Thoracic aorta (tissue), 2 donors: ENCODE results near the gene SKIL. TPM values are rescaled to one million over a fixed set of nuclear protein-coding genes. Genes with fewer than 3 reads are reported as not detected.

Source experiments
- ATAC-seq: fragments of 150-250 bp; one replicate; pipeline ENCODE4 v1.8.0; 2017; ENCODE audit warnings: low read depth; ENCODE audit not compliant: insufficient number of reproducible peaks, low FRiP score
- DNase-seq: peaks from one replicate; pipeline ENCODE4 v3.0.0-alpha.2; 2020; ENCODE audit warnings: low spot score
- H3K27ac ChIP-seq, 2 donors: fragments of 200-600 bp; sonication (generic); 1 replicate in 1 of 2; 2 replicates in 1 of 2; pipeline ENCODE4 v1.5.1; 2016; ENCODE audit warnings: mild to moderate bottlenecking in 2 of 2, moderate library complexity in 2 of 2
- H3K27me3 ChIP-seq: fragments of 200-600 bp; sonication (generic); replicated peaks from 2 replicates; pipeline ENCODE4 v1.6.0; 2016; ENCODE audit warnings: mild to moderate bottlenecking; ENCODE audit not compliant: insufficient read depth
- H3K36me3 ChIP-seq: fragments of 200-600 bp; sonication (generic); one replicate; pipeline ENCODE4 v1.5.1; 2016
- H3K4me1 ChIP-seq, 2 donors: fragments of 200-600 bp; sonication (generic); 1 replicate in 1 of 2; 2 replicates in 1 of 2; pipeline versions ENCODE4 v1.5.1 to v1.6.0; 2016; ENCODE audit warnings: low read depth in 2 of 2, mild to moderate bottlenecking in 1 of 2; ENCODE audit not compliant: control insufficient read depth in 1 of 2
- H3K4me3 ChIP-seq: fragments of 200-600 bp; sonication (generic); 2 replicates; pipeline ENCODE4 v1.5.1; 2016; ENCODE audit warnings: mild to moderate bottlenecking
- H3K9me3 ChIP-seq: fragments of 200-600 bp; sonication (generic); 2 replicates; pipeline ENCODE4 v1.5.1; 2016
- total RNA-seq, 2 donors: library from RNA; depleted of rRNA; stranded (reverse); fragments of >200 nt; gene quantifications; one replicate each; pipeline versions ENCODE4 v1.1.0 to v1.2.3, GENCODE V29; 2016
- TF ChIP-seq, protein P1 (sequence below): fragments of 200-600 bp; sonication (generic); IDR thresholded peaks from one replicate; pipeline ENCODE4 v1.5.1; 2019; ENCODE audit warnings: antibody characterized with exemption

Gene SKIL
- 100 to 1,000 TPM in 1 of 2 donors, 10 to 100 TPM in 1; 60.1 to 104 TPM for total RNA-seq

DNA sequence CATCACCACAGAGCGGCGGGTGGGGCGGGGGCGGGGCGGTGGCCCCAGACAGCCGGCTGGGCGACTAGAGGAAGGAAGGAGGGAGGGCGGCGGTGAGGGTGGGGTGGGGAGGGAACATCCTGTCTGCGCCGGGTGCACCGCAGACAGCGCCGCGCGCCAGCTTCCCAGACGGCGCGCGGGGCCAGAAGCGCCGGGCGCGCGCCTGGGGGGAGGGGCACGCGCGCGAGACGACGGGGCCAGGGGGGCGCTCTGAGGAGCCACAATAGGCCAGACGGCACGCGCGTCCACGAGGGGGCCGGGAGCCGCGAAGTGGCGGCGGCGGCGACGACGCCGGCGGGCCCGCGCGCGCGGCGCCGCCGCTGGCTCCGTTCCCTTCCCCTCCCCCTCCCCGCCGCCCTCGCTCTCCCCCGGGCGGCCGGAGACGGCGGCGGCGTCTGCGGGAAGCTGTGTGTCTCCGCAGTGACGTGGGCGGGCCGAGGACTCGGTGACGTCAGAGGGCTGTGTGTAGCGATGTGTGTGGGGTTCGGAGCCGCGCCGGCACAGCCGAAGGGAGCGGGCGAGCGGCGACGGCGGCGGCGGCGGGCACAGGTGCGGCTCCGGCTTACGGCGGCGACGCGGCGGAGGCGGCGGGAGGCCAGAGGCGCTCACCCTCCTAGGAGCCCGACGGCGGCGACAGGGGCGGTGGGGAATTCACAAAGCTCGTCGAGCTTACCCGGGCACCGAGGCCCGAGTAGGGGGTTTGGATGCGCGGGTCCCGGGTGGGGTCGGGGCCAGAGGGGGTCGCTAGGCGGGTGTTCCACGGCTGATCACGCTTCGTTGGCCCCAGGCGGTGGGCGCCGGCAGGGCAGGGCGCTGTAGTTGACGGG, at the start of gene SKIL:
SKIL (plus strand) TSS at position 540 of the 866 bp plus-strand sequence. CDS start 2,617 bp downstream, outside the sequence.
- H3K27me3 ChIP-seq, result no peaks in the 10 kb centered on the region
- H3K36me3 ChIP-seq, result no peaks in the 10 kb centered on the region
- H3K4me3 ChIP-seq, result peak within 1 kb of the TSS; percentile 98
- ATAC-seq (peak; percentile 78), DNase-seq (peak; percentile 99)
- TF ChIP-seq, protein P1, sequence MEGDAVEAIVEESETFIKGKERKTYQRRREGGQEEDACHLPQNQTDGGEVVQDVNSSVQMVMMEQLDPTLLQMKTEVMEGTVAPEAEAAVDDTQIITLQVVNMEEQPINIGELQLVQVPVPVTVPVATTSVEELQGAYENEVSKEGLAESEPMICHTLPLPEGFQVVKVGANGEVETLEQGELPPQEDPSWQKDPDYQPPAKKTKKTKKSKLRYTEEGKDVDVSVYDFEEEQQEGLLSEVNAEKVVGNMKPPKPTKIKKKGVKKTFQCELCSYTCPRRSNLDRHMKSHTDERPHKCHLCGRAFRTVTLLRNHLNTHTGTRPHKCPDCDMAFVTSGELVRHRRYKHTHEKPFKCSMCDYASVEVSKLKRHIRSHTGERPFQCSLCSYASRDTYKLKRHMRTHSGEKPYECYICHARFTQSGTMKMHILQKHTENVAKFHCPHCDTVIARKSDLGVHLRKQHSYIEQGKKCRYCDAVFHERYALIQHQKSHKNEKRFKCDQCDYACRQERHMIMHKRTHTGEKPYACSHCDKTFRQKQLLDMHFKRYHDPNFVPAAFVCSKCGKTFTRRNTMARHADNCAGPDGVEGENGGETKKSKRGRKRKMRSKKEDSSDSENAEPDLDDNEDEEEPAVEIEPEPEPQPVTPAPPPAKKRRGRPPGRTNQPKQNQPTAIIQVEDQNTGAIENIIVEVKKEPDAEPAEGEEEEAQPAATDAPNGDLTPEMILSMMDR, result no peak
- H3K27ac ChIP-seq, result peak within 1 kb of the TSS; percentile 98 to 100
- H3K9me3 ChIP-seq, result no peaks in the 10 kb centered on the region
- peaks cover 40 to 43% of the 10 kb centered on the region in 2 donors for H3K4me1 ChIP-seq

- Histone ChIP-seq H3K4me3 (no peak overlapping the region), H3K36me3 (no peaks in the 10 kb centered on the region), H3K27me3 (no peaks in the 10 kb centered on the region), H3K27ac (no peak overlapping the region), H3K9me3 (no peaks in the 10 kb centered on the region), H3K4me1 (no peaks in the 10 kb centered on the region)
- TF ChIP-seq, protein P1, result no peak
- ATAC-seq (no peak), DNase-seq (no peak)
Observed at GRCh38 chr3:170309046-170309445, 48.5 kb upstream of the SKIL start.

DNA sequence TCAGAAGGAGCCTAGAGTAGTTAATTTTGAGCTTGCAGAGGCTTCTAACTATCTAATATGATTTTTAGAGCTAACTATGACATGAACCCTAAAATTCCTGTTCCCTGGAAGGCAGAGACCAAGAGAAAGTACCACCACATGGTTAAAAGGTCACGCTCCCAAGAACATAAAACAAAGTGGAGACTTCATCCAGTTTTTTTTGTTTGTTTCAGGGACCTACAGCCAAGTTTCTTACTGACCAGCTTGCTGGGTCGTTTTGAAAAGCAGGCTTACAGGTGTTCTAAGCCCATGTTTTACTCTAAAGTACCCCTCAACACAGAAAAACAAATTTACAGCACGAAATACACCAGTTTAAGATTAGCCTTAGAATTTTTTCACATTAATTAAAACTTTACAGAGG, 39.6 kb upstream of the SKIL start:
- DNase-seq (no peak), ATAC-seq (no peak)
- Histone ChIP-seq H3K4me3 (no peak overlapping the region), H3K4me1 (no peaks in the 10 kb centered on the region), H3K9me3 (no peaks in the 10 kb centered on the region), H3K36me3 (no peaks in the 10 kb centered on the region), H3K27ac (no peak overlapping the region), H3K27me3 (no peaks in the 10 kb centered on the region)
- TF ChIP-seq, protein P1, result no peak

DNA sequence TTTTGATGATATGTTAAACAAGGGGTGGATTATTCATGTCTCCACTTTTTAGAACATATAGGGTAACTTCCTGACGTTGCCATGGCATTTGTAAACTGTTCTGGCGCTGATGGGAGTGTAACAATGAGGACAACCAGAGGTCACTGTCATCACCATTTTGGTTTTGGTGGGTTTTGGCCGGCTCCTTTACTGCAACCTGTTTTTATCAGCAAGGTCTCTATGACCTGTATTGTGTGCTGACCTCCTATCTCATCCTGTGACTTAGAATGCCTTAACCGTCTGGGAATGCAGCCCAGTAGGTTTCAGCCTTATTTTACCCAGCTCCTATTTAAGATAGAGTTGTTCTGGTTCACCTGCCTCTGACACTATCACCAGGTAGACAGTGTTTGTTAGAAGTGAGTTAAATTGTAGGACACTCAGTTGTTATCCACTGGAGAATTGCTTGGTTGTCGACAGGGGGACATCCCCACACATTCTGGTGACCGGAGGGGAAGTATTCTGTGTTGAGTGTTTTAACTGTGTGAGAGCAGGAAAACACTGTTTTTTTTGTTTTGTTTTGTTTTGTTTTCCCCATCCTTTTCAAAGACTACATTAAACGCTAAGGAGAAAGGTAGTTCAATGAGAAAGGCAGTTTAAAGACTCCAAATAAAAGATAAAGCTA, 36.9 kb upstream of the SKIL start:
- Histone ChIP-seq H3K36me3 (no peaks in the 10 kb centered on the region), H3K9me3 (no peaks in the 10 kb centered on the region), H3K27me3 (no peaks in the 10 kb centered on the region), H3K27ac (no peak overlapping the region), H3K4me3 (no peak overlapping the region), H3K4me1 (no peaks in the 10 kb centered on the region)
- ATAC-seq (no peak), DNase-seq (no peak)
- TF ChIP-seq, protein P1, result no peak

- no peaks in the 10 kb centered on the region for H3K4me1 ChIP-seq
- no peak for ATAC-seq
- DNase-seq, result no peak
- H3K4me3 ChIP-seq, result no peak overlapping the region
- no peaks in the 10 kb centered on the region for H3K9me3 ChIP-seq
- H3K36me3 ChIP-seq, result no peaks in the 10 kb centered on the region
- TF ChIP-seq, protein P1, result no peak
- H3K27ac ChIP-seq, result no peak overlapping the region
- no peaks in the 10 kb centered on the region for H3K27me3 ChIP-seq
Observed at GRCh38 chr3:170321321-170322034, 36.0 kb upstream of the SKIL start.
